ENCODE data around the gene TSNAX.
"Not testable (repeated sequence)": the region's sequence is repeated elsewhere in the genome, so short reads cannot be mapped to it uniquely, and the experiment has no call there.

The TSNAX gene

DNA sequence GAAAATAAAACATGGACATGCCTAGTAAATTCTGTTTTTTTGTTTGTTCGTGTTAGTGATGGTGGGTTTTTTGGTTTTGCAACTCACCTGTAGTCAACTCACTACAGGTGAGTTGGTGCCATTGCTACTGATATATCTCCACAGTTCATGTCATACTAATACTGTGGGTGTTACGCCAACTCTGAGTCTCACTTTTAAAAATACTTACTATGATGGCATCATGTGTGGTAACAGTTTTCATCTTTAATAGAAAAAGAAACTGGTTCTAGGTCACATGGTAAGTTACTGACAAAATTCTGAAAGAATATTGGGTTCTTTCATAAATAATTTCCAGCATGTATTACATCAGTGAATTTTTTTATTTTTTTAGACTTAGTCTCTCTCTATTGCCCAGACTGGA is 38.0 kb downstream of the TSNAX start:
- in situ Hi-C loops (cut with HindIII; ENCODE audit: low sequenced_read_pairs), result no loop called here
- TF ChIP-seq, protein P1, sequence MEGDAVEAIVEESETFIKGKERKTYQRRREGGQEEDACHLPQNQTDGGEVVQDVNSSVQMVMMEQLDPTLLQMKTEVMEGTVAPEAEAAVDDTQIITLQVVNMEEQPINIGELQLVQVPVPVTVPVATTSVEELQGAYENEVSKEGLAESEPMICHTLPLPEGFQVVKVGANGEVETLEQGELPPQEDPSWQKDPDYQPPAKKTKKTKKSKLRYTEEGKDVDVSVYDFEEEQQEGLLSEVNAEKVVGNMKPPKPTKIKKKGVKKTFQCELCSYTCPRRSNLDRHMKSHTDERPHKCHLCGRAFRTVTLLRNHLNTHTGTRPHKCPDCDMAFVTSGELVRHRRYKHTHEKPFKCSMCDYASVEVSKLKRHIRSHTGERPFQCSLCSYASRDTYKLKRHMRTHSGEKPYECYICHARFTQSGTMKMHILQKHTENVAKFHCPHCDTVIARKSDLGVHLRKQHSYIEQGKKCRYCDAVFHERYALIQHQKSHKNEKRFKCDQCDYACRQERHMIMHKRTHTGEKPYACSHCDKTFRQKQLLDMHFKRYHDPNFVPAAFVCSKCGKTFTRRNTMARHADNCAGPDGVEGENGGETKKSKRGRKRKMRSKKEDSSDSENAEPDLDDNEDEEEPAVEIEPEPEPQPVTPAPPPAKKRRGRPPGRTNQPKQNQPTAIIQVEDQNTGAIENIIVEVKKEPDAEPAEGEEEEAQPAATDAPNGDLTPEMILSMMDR (IDR thresholded peaks at IDR 0.05; ENCODE audit: low read depth, low read length, missing control alignments), result no peak
- no peak for DNase-seq (ENCODE audit: low read depth)
- H3K4me3 ChIP-seq (ENCODE audit: low read depth, low read length), result no peak overlapping the region

DNA sequence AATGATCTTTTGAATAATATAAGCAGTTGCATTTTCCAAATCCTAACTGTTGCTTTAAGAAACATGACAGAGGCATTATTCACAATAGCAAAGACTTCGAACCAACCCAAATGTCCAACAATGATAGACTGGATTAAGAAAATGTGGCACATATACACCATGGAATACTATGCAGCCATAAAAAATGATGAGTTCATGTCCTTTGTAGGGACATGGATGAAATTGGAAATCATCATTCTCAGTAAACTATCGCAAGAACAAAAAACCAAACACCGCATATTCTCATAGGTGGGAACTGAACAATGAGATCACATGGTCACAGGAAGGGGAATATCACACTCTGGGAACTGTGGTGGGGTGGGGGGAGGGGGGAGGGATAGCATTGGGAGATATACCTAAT is 41.8 kb downstream of the TSNAX start:
- in situ Hi-C loops (cut with HindIII; ENCODE audit: low sequenced_read_pairs); DNase-seq (ENCODE audit: low read depth); H3K4me3 ChIP-seq (ENCODE audit: low read depth, low read length): not testable (repeated sequence)

DNA sequence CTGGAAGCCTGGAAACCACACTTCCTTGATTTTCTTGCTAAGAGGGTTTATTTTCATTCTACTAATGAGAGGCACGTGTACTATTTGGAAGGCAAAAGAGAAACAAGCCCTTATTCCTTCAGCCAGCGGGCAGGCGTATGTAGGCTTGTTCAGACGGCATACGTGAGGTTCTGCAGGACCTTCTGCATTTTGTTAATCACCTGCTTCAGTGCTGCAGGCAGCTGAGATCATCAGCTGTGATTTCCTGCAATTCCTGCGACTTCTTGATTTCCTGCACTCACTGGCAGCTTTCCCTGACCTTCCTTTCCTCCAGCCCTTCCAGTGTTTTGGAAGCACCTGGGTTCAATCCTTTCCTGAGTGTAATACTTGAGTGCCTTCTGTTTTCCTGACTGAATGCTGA is 43.4 kb downstream of the TSNAX start:
- in situ Hi-C loops (cut with HindIII; ENCODE audit: low sequenced_read_pairs), result no loop called here
- no peak overlapping the region for H3K4me3 ChIP-seq (ENCODE audit: low read depth, low read length)
- TF ChIP-seq, protein P1 (IDR thresholded peaks at IDR 0.05; ENCODE audit: low read depth, low read length, missing control alignments), result no peak
- no peak for DNase-seq (ENCODE audit: low read depth)

DNA sequence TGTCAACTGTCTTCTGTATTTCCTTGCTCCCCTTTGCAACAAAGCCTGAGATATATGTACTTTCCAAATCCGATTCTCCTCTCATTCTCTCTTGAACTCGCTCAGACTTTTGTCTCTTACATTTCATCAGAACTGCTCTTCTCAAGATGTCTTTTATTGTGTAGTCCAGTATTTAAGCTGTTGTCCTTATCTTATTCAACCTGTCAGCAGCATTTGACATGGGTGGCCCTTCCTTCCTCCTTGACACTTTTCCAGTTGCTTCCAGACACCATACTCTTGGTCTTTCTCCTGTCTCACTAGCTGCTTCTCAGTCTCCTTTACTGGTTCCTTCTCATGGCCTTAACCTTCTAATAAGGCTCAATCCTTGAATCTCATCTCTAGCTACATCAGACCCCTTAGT is 47.0 kb downstream of the TSNAX start:
- TF ChIP-seq, protein P1 (IDR thresholded peaks at IDR 0.05; ENCODE audit: low read depth, low read length, missing control alignments), result no peak
- no peak for DNase-seq (ENCODE audit: low read depth)
- H3K4me3 ChIP-seq (ENCODE audit: low read depth, low read length), result no peak overlapping the region
- in situ Hi-C loops (cut with HindIII; ENCODE audit: low sequenced_read_pairs), result loop anchor here (25.0 kb wide), 1 partner anchor 213 kb away; no protein-coding TSS in a partner anchor

DNA sequence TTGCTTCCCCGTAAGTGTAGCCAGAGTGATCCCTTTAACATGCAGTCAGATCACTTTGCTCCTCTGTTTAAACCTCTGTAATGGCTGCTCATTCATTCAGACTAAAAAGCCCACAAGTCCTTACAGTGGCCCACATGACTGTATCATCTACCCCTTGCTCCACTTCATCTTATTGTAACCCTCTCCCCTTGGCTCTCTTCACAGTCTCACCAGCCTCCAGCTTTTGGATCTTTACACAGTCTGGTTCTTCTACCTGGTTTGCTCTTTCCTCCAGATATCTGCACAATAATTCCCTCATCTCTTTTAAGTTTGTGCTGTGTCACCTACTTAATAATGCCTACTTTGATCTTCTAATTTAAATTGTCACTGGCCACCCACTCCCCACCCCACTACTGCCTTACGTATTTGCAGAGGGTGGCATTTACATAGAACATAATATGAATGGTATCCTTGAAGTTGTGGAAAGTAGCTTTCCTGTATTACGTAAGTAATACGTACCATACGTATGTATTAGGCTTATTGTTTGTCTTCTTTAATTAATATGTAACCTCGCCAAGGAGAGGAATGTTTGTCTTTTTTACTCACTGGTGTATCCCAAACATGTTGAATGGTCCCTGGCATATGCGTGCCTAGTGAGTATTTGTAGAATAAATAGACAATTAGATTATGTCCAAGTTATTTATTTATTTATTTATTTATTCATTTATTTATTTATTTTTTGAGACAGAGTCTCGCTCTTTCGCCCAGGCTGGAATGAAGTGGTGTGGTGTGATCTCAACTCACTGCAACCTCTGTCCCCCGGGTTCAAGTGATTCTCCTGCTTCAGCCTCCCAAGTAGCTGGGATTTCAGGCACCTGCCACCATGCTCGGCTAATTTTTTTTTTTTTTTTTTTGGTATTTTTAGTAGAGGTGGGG is 48.6 kb downstream of the TSNAX start:
- in situ Hi-C loops (cut with HindIII; ENCODE audit: low sequenced_read_pairs), result loop anchor here (25.0 kb wide), 1 partner anchor 215 kb away; no protein-coding TSS in a partner anchor
- no peak overlapping the region for H3K4me3 ChIP-seq (ENCODE audit: low read depth, low read length)
- TF ChIP-seq, protein P1 (IDR thresholded peaks at IDR 0.05; ENCODE audit: low read depth, low read length, missing control alignments), result no peak
- no peak for DNase-seq (ENCODE audit: low read depth)

DNA sequence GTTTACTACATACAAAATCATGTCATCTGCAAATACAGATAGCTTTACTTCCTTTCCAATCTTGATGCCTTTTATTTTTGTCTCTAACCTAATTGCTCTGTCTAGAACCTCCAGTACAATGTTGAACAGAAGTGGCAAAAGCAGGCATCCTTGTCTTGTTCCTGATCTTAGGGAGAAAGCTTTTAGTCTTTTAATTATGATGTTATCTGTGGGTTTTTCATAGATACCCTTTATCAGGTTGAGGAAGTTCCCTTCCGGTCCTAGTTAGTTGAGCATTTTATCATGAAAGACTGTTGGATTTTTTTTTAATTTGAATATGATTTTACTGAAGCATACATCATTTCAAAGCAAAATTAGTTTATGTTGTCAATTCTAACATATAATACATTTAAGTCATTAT is 52.4 kb downstream of the TSNAX start:
- H3K4me3 ChIP-seq (ENCODE audit: low read depth, low read length), result no peak overlapping the region
- DNase-seq (ENCODE audit: low read depth), result no peak
- TF ChIP-seq, protein P1 (IDR thresholded peaks at IDR 0.05; ENCODE audit: low read depth, low read length, missing control alignments), result no peak
- in situ Hi-C loops (cut with HindIII; ENCODE audit: low sequenced_read_pairs), result loop anchor here (25.0 kb wide), 1 partner anchor 219 kb away; no protein-coding TSS in a partner anchor

DNA sequence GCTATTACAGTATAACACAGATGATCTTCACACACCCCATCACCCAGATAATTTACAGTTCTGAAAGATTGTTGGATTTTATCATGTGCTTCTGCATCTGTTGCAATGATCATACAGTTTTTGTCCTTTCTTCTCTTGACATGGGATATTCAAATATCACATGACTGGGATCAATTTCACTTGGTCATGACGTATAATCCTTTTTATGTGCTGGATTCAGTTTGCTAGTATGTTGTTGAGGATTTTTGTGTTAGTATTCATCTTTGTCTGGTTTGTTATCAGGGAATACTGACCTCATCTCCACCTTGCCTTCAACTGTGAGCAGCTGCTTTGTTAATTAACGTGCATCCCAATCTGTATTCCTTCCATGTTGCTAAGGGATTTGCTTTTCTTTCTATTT is 53.4 kb downstream of the TSNAX start:
- H3K4me3 ChIP-seq (ENCODE audit: low read depth, low read length), result no peak overlapping the region
- no peak for DNase-seq (ENCODE audit: low read depth)
- in situ Hi-C loops (cut with HindIII; ENCODE audit: low sequenced_read_pairs), result loop anchor here (25.0 kb wide), 1 partner anchor 220 kb away; no protein-coding TSS in a partner anchor
- TF ChIP-seq, protein P1 (IDR thresholded peaks at IDR 0.05; ENCODE audit: low read depth, low read length, missing control alignments), result no peak
